NB4 (cell line): ENCODE measurements around the gene DBI.

ENCODE experiments used
- CTCF ChIP-seq: IDR thresholded peaks from one replicate; pipeline ENCODE4 v1.5.1; 2012; ENCODE audit warnings: low read depth, low read length
- MAX ChIP-seq: IDR thresholded peaks from 2 replicates; pipeline ENCODE4 v1.6.1; 2011; ENCODE audit warnings: low read depth, low read length
- POLR2A ChIP-seq: IDR thresholded peaks from 2 replicates; pipeline ENCODE4 v1.6.1; 2011; ENCODE audit warnings: mild to moderate bottlenecking; ENCODE audit not compliant: insufficient read length; ENCODE audit errors: extremely low read depth

- TF ChIP-seq POLR2A (no peak), CTCF (no peak), MAX (no peak)
Observed at GRCh38 chr2:119383410-119384140, 16.8 kb downstream of the DBI start.
